Germinal center (tissue), 1 donor: ENCODE results near the gene MAPKAP1.

Source experiments
- DNase-seq: peaks from one replicate; pipeline ENCODE4 v3.0.0; 2012; ENCODE audit warnings: mixed read lengths, low spot score

The MAPKAP1 gene

GRCh38 chr9:125483697-125484096, 223.3 kb downstream of the MAPKAP1 start:
- DNase-seq = no peak

GRCh38 chr9:125479846-125480615, 227.0 kb downstream of the MAPKAP1 start:
- no peak for DNase-seq

DNA sequence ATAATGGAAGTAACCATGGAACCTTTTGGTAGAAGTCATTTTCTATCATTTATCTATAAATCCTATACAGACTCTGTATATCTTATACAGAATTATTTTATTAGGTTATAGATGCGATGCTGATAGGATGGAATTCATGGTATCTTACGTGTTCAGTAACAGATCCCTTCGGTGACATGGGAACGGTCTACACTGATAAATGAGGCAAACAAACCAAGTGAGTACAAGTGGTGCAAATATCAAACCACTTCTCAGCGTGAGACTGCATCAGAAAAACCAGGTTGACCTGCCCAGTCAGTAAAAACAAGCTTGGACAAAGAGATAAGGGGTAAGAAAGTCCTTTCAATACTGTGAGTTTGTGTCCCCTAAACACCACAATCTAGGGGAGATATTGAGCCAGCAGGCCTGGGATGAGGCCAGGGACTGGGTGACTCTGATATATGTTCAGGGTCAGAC, 229.9 kb downstream of the MAPKAP1 start:
- DNase-seq = no peak

GRCh38 chr9:125476645-125477044, 230.4 kb downstream of the MAPKAP1 start:
- DNase-seq = no peak

DNA sequence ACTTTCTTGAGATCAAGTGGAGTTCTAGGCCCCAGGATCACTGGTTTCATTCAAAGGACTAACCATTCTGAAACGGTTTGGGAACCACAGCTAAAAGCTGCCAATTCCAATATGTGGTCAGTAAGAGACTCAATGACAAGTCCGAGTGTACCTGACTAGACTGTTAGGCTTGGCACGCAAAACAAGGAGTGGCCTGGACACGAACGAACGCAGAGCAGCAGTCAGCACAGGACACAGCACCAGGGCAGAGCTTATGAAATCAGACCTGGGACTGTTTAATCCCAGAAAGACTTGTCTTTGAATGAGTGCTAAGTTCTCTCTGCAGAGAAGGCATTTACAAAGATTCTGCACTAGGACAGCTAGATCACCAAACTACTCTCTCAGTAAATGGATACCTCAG, 231.6 kb downstream of the MAPKAP1 start:
- DNase-seq = no peak

DNA sequence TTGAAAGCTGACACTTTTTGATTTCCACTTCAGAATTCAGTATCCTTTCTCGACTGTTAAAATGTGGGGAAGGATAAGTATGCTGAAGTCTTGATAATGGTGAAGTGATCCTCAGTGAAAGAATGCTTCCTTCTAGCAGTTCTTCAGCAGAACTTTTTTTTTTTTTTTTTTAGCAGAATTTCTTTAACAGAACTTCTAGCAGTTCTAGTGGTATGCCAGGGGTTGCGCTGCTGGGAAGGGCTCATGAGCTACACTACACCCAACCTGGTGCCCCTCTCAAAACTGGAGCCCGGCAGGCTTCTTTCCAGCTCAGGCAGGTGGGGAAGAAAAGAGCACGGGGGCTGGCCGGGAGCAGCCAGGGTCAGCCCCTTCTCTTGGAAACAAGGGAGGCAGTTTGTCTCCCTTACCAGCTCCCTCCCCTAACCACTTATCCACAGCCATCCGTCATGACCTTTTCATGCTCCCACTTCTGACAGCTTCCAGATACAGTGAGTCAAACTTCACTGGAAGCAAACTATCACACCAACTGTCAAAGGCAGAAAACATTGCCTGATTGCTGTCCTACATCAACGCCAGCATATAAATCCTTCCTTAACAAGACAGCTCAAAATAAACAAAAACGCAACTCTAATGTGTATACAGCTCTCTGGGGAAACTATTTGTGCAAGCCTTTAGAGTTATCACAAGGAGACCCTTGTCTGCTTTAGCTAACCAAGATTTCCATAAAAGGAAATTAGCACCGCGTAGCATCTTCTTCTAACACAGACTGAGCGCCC, 233.9 kb downstream of the MAPKAP1 start:
- DNase-seq = no peak

GRCh38 chr9:125472562-125472925, 234.5 kb downstream of the MAPKAP1 start:
- no peak for DNase-seq

GRCh38 chr9:125470767-125471580, 236.0 kb downstream of the MAPKAP1 start:
- no peak for DNase-seq

GRCh38 chr9:125470189-125470588, 236.8 kb downstream of the MAPKAP1 start:
- no peak for DNase-seq

- no peak for DNase-seq
Observed at GRCh38 chr9:125468646-125469045, 238.4 kb downstream of the MAPKAP1 start.

GRCh38 chr9:125467116-125467740, 239.8 kb downstream of the MAPKAP1 start:
- no peak for DNase-seq

DNA sequence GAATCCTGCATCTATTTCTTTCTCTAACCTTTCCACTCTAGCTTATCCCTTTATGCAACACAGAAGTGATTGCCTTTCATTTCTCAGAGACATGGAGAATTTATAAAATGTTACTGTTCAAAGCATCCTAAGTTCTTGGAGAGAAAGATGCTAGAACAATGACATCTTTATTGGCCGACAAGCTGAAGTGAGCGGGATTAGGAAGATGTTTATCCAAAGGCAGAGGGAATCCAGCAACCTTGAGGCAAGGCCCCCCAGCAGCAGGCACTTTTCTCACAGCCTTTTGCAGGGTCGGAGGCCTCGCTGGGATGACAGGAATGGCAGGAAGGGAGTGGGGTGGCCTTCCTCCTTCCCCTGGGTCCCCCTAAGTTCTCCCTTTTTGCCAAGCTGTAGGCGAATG, 240.6 kb downstream of the MAPKAP1 start:
- DNase-seq = no peak

DNA sequence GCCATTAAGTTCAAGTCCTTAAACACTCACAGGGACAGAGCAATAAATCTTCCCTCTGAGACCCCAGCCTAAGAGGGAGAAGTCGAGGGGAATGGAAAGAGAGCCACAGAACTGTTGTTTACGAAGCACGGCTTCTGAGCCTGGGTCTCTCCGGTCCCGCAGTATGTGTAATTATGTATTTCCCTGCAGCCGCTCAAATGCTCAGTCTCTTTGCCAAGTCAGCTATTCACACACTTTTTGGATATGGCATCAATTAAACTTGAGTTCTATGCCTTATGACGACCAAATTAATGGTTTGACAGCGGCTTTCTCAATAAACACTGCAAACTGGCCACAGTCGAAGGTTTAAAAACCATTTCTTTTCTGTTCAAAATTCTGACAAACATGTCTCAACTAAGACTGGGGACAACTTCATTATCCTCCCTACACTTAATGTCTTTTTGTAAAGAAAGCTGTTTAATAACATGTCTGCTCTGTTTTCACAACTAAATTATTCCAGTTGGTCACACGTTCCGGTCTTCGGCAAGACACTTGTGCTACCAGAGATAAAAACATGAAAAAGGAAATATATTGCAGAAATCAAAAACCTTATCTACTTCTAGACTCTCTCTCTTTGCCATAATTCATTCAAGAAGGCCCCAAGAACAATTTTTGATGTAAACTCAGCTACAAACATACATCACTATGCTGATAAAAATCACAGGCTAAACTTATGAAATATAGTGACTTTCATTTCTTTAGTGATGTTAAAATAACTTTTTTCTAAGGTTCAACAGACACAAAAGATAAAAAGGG, 242.2 kb downstream of the MAPKAP1 start:
- DNase-seq = no peak

- DNase-seq = no peak
Observed at GRCh38 chr9:125463926-125464325, 243.1 kb downstream of the MAPKAP1 start.

- no peak for DNase-seq
Observed at GRCh38 chr9:125462861-125463291, 244.1 kb downstream of the MAPKAP1 start.

- DNase-seq = no peak
Observed at GRCh38 chr9:125461636-125462190, 245.3 kb downstream of the MAPKAP1 start.

GRCh38 chr9:125460883-125461635, 245.9 kb downstream of the MAPKAP1 start:
- no peak for DNase-seq

GRCh38 chr9:125460346-125460745, 246.7 kb downstream of the MAPKAP1 start:
- DNase-seq = no peak

DNA sequence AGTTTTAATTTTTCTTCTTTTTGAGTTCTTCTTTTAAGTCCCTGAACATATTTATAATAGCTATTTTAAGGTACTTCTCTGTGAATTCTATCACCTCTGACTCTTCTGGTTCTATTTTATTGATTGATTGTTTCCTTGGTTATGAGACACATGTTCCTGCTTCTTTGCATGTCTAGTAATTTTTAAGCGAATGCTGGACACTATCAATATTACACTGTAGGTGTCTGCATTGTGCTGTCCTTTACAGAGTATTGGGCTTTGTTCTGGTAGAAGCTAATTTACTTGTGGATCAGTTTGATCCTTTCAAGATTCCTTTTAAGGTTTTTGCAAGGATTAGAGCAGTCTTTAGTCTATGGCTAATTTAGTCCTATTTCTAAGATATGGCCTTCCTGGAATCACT, 249.7 kb downstream of the MAPKAP1 start:
- DNase-seq = no peak

DNA sequence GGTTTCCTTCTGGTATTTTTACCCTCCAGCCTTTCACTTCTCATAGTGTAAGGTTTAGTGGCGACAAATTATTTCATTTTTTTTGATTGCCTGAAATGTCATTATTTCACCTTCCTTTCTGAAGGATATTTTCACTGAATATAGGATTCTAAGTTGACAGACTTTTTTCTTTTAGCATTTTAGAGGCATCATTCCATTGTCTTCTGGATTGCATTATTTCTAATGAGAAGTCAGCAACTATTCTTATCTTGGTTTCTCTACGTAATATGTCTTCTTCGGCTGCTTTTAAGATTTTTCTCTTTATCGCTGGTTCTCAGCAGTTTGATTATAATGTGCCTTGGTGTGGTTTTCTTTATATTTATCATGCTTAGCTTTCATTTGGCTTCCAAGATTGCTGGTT, 251.1 kb downstream of the MAPKAP1 start:
- DNase-seq = no peak
